ENCODE measurements around the gene B3GNT9. TPM values are rescaled to one million over a fixed set of nuclear protein-coding genes. Genes with fewer than 3 reads are reported as not detected.

B3GNT9 gene
- total RNA-seq, 1 donor from 2014 or later: 1.0 TPM

GRCh38 chr16:67108489-67108888, 42.3 kb downstream of the B3GNT9 start:
- Mint-ChIP-seq H3K27me3 (ENCODE audit: unreplicated experiment) (peaks cover 12% of the 10 kb centered on the region), H3K9me3 (ENCODE audit: unreplicated experiment) (peaks cover 8% of the 10 kb centered on the region), H3K27ac (ENCODE audit: unreplicated experiment) (no peak overlapping the region), H3K36me3 (ENCODE audit: unreplicated experiment) (no peaks in the 10 kb centered on the region), H3K4me3 (ENCODE audit: unreplicated experiment) (no peak overlapping the region), H3K4me1 (ENCODE audit: low read depth, unreplicated experiment) (peaks cover 6% of the 10 kb centered on the region)
- TF ChIP-seq, protein P1, sequence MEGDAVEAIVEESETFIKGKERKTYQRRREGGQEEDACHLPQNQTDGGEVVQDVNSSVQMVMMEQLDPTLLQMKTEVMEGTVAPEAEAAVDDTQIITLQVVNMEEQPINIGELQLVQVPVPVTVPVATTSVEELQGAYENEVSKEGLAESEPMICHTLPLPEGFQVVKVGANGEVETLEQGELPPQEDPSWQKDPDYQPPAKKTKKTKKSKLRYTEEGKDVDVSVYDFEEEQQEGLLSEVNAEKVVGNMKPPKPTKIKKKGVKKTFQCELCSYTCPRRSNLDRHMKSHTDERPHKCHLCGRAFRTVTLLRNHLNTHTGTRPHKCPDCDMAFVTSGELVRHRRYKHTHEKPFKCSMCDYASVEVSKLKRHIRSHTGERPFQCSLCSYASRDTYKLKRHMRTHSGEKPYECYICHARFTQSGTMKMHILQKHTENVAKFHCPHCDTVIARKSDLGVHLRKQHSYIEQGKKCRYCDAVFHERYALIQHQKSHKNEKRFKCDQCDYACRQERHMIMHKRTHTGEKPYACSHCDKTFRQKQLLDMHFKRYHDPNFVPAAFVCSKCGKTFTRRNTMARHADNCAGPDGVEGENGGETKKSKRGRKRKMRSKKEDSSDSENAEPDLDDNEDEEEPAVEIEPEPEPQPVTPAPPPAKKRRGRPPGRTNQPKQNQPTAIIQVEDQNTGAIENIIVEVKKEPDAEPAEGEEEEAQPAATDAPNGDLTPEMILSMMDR (IDR thresholded peaks at IDR 0.05; ENCODE audit: partially characterized antibody, unreplicated experiment): no peak
- DNase-seq: no peak

- Mint-ChIP-seq H3K4me1 (ENCODE audit: low read depth, unreplicated experiment) (peaks cover 5% of the 10 kb centered on the region), H3K27me3 (ENCODE audit: unreplicated experiment) (peaks cover 14% of the 10 kb centered on the region), H3K4me3 (ENCODE audit: unreplicated experiment) (no peak overlapping the region), H3K9me3 (ENCODE audit: unreplicated experiment) (peaks cover 8% of the 10 kb centered on the region), H3K27ac (ENCODE audit: unreplicated experiment) (no peak overlapping the region), H3K36me3 (ENCODE audit: unreplicated experiment) (no peaks in the 10 kb centered on the region)
- DNase-seq: no peak
- TF ChIP-seq, protein P1 (IDR thresholded peaks at IDR 0.05; ENCODE audit: partially characterized antibody, unreplicated experiment): no peak
Observed at GRCh38 chr16:67105881-67106280, 44.9 kb downstream of the B3GNT9 start.

- no peak for DNase-seq
- peaks cover 8% of the 10 kb centered on the region for H3K9me3 Mint-ChIP-seq (ENCODE audit: unreplicated experiment)
- H3K27me3 Mint-ChIP-seq (ENCODE audit: unreplicated experiment): peaks cover 11% of the 10 kb centered on the region
- no peaks in the 10 kb centered on the region for H3K36me3 Mint-ChIP-seq (ENCODE audit: unreplicated experiment)
- TF ChIP-seq, protein P1 (IDR thresholded peaks at IDR 0.05; ENCODE audit: partially characterized antibody, unreplicated experiment): no peak
- peaks cover 5% of the 10 kb centered on the region for H3K4me1 Mint-ChIP-seq (ENCODE audit: low read depth, unreplicated experiment)
- no peak overlapping the region for H3K4me3 Mint-ChIP-seq (ENCODE audit: unreplicated experiment)
- no peak overlapping the region for H3K27ac Mint-ChIP-seq (ENCODE audit: unreplicated experiment)
Observed at GRCh38 chr16:67105246-67105645, 45.6 kb downstream of the B3GNT9 start.

DNA sequence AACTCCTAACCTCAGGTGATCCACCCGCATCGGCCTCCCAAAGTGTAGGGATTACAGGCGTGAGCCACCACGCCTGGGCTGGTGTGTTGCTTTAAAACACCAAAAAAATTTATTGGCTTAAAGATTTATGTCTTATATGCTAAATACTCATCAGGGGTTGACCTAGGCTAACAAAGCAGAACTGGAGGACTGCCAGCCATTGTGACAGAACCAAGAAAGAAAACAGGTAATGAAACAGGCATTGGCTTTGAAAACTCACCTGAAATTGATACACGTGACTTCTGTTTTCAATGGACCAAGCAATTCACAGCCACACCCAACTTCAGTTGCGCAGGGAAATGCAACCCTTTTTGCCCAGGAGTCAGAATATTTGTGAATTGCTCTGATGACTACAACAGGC, 46.0 kb downstream of the B3GNT9 start:
- Mint-ChIP-seq H3K27ac (ENCODE audit: unreplicated experiment) (no peak overlapping the region), H3K27me3 (ENCODE audit: unreplicated experiment) (peaks cover 9% of the 10 kb centered on the region), H3K4me3 (ENCODE audit: unreplicated experiment) (no peak overlapping the region), H3K9me3 (ENCODE audit: unreplicated experiment) (peaks cover 8% of the 10 kb centered on the region), H3K4me1 (ENCODE audit: low read depth, unreplicated experiment) (peaks cover 5% of the 10 kb centered on the region), H3K36me3 (ENCODE audit: unreplicated experiment) (no peaks in the 10 kb centered on the region)
- TF ChIP-seq, protein P1 (IDR thresholded peaks at IDR 0.05; ENCODE audit: partially characterized antibody, unreplicated experiment): no peak
- no peak for DNase-seq

GRCh38 chr16:67104061-67104460, 46.7 kb downstream of the B3GNT9 start:
- Mint-ChIP-seq H3K4me3 (ENCODE audit: unreplicated experiment) (no peak overlapping the region), H3K9me3 (ENCODE audit: unreplicated experiment) (peaks cover 8% of the 10 kb centered on the region), H3K4me1 (ENCODE audit: low read depth, unreplicated experiment) (peaks cover 5% of the 10 kb centered on the region), H3K27me3 (ENCODE audit: unreplicated experiment) (peaks cover 9% of the 10 kb centered on the region), H3K36me3 (ENCODE audit: unreplicated experiment) (no peaks in the 10 kb centered on the region), H3K27ac (ENCODE audit: unreplicated experiment) (no peak overlapping the region)
- DNase-seq: peak; percentile 54
- TF ChIP-seq, protein P1 (IDR thresholded peaks at IDR 0.05; ENCODE audit: partially characterized antibody, unreplicated experiment): peak; percentile 26
